Panc1 (cell line): ENCODE measurements around the gene H19. TPM values are rescaled to one million over a fixed set of nuclear protein-coding genes. Genes with fewer than 3 reads are reported as not detected.

Experiments used
- ATAC-seq: fragments of 200-7000 bp; cut with Tn5 transposase; 2 replicates; pipeline ENCODE4 v1.9.1; 2020; ENCODE audit warnings: mild to moderate bottlenecking, moderate library complexity
- BruUV-seq: library from RNA; stranded (reverse); fragments of 400-500 nt; replicated peaks from 2 replicates; lab custom pipeline; 2021; lab: Mats Ljungman, UMichigan
- CTCF ChIA-PET: fragments of 300-600 bp; sonication (Branson Sonifier 250); formaldehyde crosslinking; loops from one replicate; lab custom pipeline; 2022; ENCODE audit warnings: antibody characterized with exemption; lab: Charles Lee
- POLR2A ChIA-PET: fragments of 300-600 bp; sonication (Branson Sonifier 250); formaldehyde crosslinking; loops from one replicate; lab custom pipeline; 2022; ENCODE audit warnings: antibody characterized with exemption; lab: Charles Lee
- DNase-seq: peaks from one replicate; pipeline ENCODE4 v3.0.0-alpha.2; 2010; ENCODE audit warnings: low read depth, low spot score
- H3K27ac ChIP-seq: 2 replicates; pipeline ENCODE4 v1.5.1; 2011; ENCODE audit warnings: mild to moderate bottlenecking, low read length, inconsistent platforms
- H3K27me3 ChIP-seq: fragments of 200-500 bp; sonication (Bioruptor generic); 2 replicates; pipeline ENCODE4 v1.6.0; 2014; ENCODE audit warnings: low read length, inconsistent platforms; ENCODE audit not compliant: control insufficient read depth, insufficient read depth
- H3K36me3 ChIP-seq: fragments of 200-500 bp; sonication (Bioruptor generic); 2 replicates; pipeline ENCODE4 v1.5.1; 2014; ENCODE audit warnings: inconsistent platforms, mild to moderate bottlenecking, low read length, moderate library complexity; ENCODE audit not compliant: control insufficient read depth, insufficient read depth
- H3K4me1 ChIP-seq: 2 replicates; pipeline ENCODE4 v1.5.1; 2011; ENCODE audit warnings: inconsistent platforms, mild to moderate bottlenecking, low read length, moderate library complexity; ENCODE audit not compliant: control insufficient read depth, insufficient read depth
- H3K4me3 ChIP-seq, 2 experiments: 2 replicates each; pipeline ENCODE4 v1.5.1; 2011 to 2012; ENCODE audit warnings: low read depth in 2 of 2, low read length in 2 of 2, mild to moderate bottlenecking in 2 of 2, inconsistent platforms in 1 of 2, moderate library complexity in 1 of 2
- H3K9me3 ChIP-seq: fragments of 200-500 bp; sonication (Bioruptor generic); 2 replicates; pipeline ENCODE4 v1.5.1; 2014; ENCODE audit warnings: low read depth, mild to moderate bottlenecking, inconsistent platforms, low read length, moderate library complexity; ENCODE audit not compliant: control insufficient read depth, insufficient read depth
- CTCF ChIP-seq: fragments of 450-650 bp; IDR thresholded peaks from 2 replicates; pipeline ENCODE4 v1.5.1; 2017; ENCODE audit warnings: mild to moderate bottlenecking
- POLR2AphosphoS5 ChIP-seq: IDR thresholded peaks from 2 replicates; pipeline ENCODE4 v1.6.1; 2012; ENCODE audit warnings: mild to moderate bottlenecking, low read depth, low read length, moderate library complexity
- REST ChIP-seq, 2 experiments: IDR thresholded peaks; 2 replicates each; pipeline ENCODE4 v1.6.1; 2011 to 2012; ENCODE audit warnings: low read depth in 2 of 2, control low read depth in 1 of 2, low read length in 1 of 2, mild to moderate bottlenecking in 1 of 2, moderate library complexity in 1 of 2; ENCODE audit not compliant: insufficient read depth in 1 of 2
- SIN3A ChIP-seq: IDR thresholded peaks from 2 replicates; pipeline ENCODE4 v1.6.1; 2012; ENCODE audit warnings: low read depth, mild to moderate bottlenecking, low read length, moderate library complexity, borderline replicate concordance; ENCODE audit not compliant: insufficient read depth
- TCF7L2 ChIP-seq: IDR thresholded peaks from 2 replicates; pipeline ENCODE4 v1.6.1; 2011; ENCODE audit warnings: mild to moderate bottlenecking, low read depth, low read length, inconsistent platforms
- in situ Hi-C: cut with HindIII; loops from 2 replicates; pipeline ENCODE4 v1.10.0; 2016; ENCODE audit warnings: low sequenced_read_pairs, low pct_unique_long_range_greater_than_20kb
- intact Hi-C: fragments of 100-400 bp; cut with micrococcal nuclease; formaldehyde crosslinking; loops from one replicate; pipeline ENCODE4 v1.10.0; 2022; ENCODE audit not compliant: unreplicated experiment
- total RNA-seq: library from RNA; stranded (reverse); gene quantifications from one replicate; pipeline ENCODE4 v1.2.1, GENCODE V29; 2021; ENCODE audit not compliant: unreplicated experiment

The H19 gene
- total RNA-seq, 1 experiment from 2014 or later = 1,268 TPM

- Histone ChIP-seq H3K36me3 (no peaks in the 10 kb centered on the region), H3K9me3 (no peaks in the 10 kb centered on the region), H3K4me1 (no peaks in the 10 kb centered on the region), H3K27me3 (no peaks in the 10 kb centered on the region), H3K27ac (no peak overlapping the region), H3K4me3 (no peak overlapping the region)
- in situ Hi-C loops (no loop called here), intact Hi-C loops (no loop called here)
- no TSS peak for BruUV-seq
- TF ChIP-seq TCF7L2 (no peak), SIN3A (no peak), CTCF (no peak), POLR2AphosphoS5 (no peak), REST (IDR thresholded peaks at IDR 0.05; ENCODE audit: insufficient read depth in 1 of 2, low read depth in 2 of 2, low read length in 1 of 2) (no peak)
- CTCF ChIA-PET = interaction anchor here (1.0 kb wide), 1 partner anchor 102 kb away, joined by 3 read pairs; no protein-coding TSS in a partner anchor
- ATAC-seq (no peak), DNase-seq (no peak)
- POLR2A ChIA-PET = no interaction called here
These were observed 14.1 kb downstream of the H19 start for GRCh38 chr11:1983601-1983961.

GRCh38 chr11:1982873-1983600 lies 14.6 kb downstream of the H19 start:
- TF ChIP-seq CTCF (no peak), POLR2AphosphoS5 (no peak), TCF7L2 (no peak), REST (IDR thresholded peaks at IDR 0.05; ENCODE audit: insufficient read depth in 1 of 2, low read depth in 2 of 2, low read length in 1 of 2) (no peak), SIN3A (no peak)
- no TSS peak for BruUV-seq
- ChIA-PET CTCF (interaction anchor here (0.6 to 1.1 kb wide), 2 partner anchors 162 to 559 kb away, joined by 3 read pairs; no protein-coding TSS in a partner anchor), POLR2A (no interaction called here)
- peak; percentile 17 for ATAC-seq
- H3K4me1 ChIP-seq = no peaks in the 10 kb centered on the region
- in situ Hi-C loops (no loop called here), intact Hi-C loops (no loop called here)
- no peak overlapping the region for H3K27ac ChIP-seq
- no peak overlapping the region for H3K4me3 ChIP-seq
- no peaks in the 10 kb centered on the region for H3K36me3 ChIP-seq
- H3K9me3 ChIP-seq = no peaks in the 10 kb centered on the region
- DNase-seq = no peak
- no peaks in the 10 kb centered on the region for H3K27me3 ChIP-seq
